GM19240 (cell line): ENCODE data around the gene GLA.

ENCODE experiments used
- DNase-seq: peaks from one replicate; pipeline ENCODE4 v3.0.0; 2011; ENCODE audit warnings: low spot score; ENCODE audit not compliant: insufficient read length

The GLA gene

DNA sequence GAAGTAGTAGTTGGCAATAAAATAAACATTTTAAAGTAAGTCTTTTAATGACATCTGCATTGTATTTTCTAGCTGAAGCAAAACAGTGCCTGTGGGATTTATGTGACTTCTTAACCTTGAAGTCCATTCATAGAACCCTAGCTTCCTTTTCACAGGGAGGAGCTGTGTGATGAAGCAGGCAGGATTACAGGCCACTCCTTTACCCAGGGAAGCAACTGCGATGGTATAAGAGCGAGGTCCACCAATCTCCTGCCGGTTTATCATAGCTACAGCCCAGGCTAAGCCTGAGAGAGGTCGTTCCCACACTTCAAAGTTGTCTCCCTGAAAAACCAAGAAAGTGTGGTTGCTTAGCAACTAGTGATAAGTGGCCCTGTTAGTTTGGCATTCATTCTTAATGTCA lies 9.9 kb downstream of the GLA start:
- no peak for DNase-seq

DNA sequence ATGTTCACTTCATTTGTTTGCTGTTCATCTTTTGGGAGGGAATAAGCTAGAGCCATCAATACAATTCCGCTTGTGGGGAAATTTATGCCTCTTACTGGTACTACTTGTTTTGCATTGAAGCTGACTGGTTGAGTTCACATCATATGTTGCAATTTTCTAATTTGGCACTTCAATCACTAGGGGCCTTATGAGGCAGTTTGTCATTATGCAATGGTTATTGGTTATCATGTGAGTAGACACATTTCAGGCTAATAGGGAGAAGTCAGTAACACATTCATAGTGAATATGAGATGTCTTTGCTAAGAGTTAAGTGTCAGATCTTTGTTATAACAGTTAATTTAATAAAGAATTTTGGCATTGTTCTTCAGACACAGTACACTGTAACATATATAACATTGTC lies 11.9 kb downstream of the GLA start:
- DNase-seq: no peak

DNA sequence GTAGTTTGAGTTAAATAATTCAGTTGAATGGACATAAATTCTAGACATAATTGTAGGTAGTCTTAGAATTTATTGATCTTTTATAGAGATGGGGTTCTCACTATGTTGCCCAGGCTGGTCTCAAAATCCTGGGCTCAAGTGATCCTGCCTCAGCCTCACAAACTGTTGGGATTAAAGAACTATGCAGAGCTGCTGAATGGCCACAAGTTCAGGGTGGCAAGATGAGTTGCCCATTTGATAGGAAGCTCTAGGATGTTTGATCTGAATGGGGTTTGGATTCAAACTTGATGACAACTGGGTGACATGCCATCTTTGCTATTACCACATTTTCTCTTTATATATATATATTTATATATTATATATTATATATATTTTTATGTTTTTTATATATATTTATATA lies 13.4 kb downstream of the GLA start:
- no peak for DNase-seq

- DNase-seq: no peak
Observed at GRCh38 chrX:101393530-101394305, 14.0 kb downstream of the GLA start.

- no peak for DNase-seq
Observed at GRCh38 chrX:101391831-101392230, 15.9 kb downstream of the GLA start.

GRCh38 chrX:101390664-101391525 lies 16.8 kb downstream of the GLA start, which contains the start of gene RPL36A:
Gene RPL36A (plus strand): TSS chrX:101391011. CDS start chrX:101391044, 33 bp downstream.
- no peak for DNase-seq

DNA sequence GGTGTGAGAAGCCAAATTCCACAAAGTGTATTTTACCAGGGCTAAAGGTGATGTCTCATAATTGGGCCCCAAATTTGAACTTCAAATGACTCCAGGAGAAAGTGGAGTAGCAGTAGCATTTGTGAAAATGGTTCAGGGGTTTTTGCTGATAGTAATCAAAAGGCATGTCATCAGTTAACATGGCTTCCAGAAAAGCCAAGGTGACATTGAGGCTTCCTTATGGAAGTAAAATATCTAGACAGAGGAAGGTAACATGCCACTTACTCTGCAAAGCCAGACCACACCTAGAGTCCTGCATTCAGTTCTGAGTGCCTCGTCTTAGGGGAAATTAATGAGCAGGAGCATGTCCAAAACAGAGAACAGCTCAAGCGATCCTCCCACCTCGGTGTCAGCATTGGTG lies 19.1 kb downstream of the GLA start:
- DNase-seq: no peak

DNA sequence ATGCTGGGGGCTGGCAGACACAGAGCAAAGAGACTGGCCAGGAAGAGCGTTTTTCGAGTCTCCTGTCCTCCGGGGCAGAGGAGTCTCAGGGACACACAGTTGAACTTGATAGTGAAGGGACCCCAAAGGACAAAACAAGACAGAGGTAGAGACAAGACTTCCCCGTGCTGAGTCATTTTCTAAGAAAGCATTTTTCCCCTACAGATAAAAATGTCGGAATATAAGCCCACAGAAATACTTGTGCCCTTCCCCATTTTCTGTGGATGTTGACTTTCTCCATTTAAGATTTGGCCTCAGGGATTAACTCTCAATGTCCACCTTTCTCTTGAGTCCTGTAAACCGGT lies 21.2 kb downstream of the GLA start:
- DNase-seq: no peak

DNA sequence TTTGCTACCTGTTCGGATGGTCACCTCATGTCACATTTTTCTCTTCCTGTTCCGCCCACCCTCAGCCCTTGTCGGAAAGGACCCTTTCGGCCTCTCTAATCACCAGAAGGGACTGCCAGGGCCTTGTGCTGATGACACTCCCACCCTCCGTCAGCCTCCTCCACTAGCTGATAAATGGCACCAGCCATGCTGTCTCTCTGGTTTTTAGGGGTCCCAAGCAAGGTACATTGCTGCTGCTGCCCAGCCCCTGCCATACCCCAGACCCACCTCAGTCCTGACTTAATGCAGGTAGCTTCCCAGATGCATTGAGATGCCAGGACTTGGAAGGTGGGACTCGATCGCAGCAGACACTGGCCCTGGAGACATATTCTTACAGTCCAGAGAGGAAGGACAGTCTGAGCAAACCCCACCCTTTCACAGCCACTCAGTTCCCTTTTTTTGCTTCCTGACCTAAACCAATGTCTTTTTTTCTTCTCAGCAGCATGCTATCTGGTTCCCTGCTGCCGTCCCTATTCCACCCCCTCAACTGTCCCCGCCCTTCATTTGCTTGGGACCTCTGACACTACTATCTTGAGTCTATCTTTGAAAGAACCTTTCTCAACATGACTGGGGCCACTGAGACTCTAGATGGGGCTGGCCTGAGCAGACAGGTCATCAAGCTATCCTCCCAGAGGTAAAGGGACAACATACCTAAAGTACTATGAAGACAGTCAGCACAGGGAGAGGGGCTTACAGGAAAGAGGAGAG lies 21.8 kb downstream of the GLA start, which contains the start of gene BTK:
Gene BTK, minus strand, starts transcription at position 397 of the 747 bp plus-strand sequence. CDS start 10,907 bp downstream, outside the sequence.
- no peak for DNase-seq

DNA sequence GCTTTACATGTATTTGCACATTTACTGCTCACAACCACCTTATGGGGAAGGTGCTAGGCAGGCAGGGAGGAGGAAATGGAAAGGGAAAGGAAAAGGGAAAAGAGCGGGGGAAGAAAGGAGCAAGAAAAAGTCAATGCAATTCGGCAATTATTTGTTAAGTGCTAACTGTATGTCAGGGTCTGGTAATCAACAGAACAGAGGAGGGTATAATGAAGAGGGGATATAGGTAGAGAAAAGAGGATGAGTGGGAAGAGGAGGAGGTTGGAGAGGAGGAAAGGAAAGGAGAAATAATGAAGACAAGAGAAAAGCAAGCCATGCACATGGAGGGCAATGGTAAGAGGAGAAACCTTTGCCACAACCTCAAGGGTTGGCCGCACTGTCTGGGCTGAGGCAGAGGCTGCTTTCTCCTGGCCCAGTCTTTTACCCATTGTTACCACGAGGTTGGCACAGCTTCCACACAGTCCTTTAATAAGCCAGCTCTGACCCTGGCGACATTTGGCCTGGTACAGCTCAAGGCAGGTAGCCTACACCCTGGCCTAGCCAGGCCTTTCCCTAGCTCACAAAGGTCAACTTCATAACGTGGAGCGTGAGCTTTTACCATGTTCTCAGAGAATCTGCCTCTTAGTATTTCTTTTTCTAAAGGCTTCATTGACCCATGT lies 22.6 kb downstream of the GLA start:
- DNase-seq: no peak

GRCh38 chrX:101383679-101384205 lies 24.0 kb downstream of the GLA start:
- DNase-seq: no peak

GRCh38 chrX:101377547-101377946 lies 30.2 kb downstream of the GLA start:
- DNase-seq: no peak

GRCh38 chrX:101370888-101371504 lies 36.7 kb downstream of the GLA start:
- DNase-seq: no peak

GRCh38 chrX:101369687-101370086 lies 38.0 kb downstream of the GLA start:
- DNase-seq: no peak

DNA sequence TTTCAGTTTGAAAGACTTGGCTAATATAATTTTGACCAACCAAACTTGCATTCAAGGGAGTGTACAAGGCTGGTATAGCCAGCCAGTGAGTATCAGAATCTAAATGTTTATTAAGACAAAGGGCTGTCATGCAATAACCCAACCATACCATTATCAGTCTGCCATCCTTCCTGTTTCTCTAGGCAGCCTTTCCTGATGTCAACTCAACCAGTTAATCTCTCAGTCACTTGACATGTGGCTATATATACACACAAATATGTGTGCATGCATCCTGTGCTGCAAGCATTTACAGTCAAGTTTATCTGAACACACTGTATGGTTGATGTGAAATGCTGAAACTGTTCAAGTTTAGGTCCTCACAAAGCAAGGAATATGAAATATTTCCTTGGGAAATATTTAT lies 38.9 kb downstream of the GLA start:
- no peak for DNase-seq

DNA sequence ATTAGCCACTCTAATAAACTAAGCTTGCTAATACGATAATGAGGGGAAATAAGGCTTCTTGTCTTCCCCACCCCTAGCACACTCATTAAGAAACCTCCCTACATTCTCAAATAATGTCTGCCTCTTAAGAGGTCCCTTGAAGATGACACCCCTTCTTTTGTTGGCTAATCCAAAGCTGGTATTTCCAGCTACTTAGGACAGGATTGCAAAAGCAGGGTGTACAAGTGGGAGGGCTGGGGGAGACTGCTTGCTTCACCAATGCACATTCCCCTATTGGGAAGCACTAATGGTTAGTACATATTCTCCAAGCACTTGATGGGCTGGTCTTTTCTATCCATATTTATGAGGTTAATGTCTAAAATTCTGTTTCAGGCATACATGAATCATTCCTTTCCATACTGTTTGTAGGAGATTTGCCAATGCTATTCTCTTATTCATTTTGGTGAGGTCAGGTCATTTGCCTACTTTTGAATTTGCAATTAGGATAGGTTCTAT lies 42.4 kb downstream of the GLA start:
- DNase-seq: no peak

- DNase-seq: no peak
Observed at GRCh38 chrX:101362757-101363156, 45.0 kb downstream of the GLA start.

GRCh38 chrX:101362116-101362515 lies 45.6 kb downstream of the GLA start:
- DNase-seq: no peak

DNA sequence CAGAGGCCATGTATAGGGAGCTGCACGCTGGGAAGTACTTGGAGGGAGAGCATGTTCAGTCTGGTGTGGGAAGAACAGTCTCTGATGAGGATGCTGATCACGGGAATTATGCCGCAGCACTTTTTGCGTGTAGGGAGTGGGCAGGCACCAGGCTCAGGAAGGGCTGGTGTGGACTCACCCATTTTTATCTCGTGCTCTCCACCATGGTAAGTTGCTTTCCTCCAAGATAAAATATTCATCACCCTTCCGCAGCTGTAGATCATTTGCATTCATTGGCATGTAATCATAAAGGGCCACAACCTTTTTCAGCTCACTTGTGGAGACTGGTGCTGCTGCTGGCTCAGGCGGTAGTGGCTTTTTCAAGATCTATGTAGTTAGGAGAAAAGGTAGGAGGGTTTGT lies 47.3 kb downstream of the GLA start:
- no peak for DNase-seq

GRCh38 chrX:101359966-101360365 lies 47.8 kb downstream of the GLA start:
- DNase-seq: no peak
